HG03039 (cell line): ENCODE measurements around the gene UBE2D3.

Source experiments
- ATAC-seq: cut with Tn5 transposase; IDR thresholded peaks from one replicate; pipeline ENCODE4 v1.9.1; 2021; ENCODE audit warnings: mild to moderate bottlenecking, moderate library complexity; ENCODE audit not compliant: unreplicated experiment

Gene UBE2D3

GRCh38 chr4:102792361-102792936 lies 34.9 kb downstream of the UBE2D3 start:
- no peak for ATAC-seq

GRCh38 chr4:102791318-102791835 lies 36.0 kb downstream of the UBE2D3 start:
- ATAC-seq = no peak

GRCh38 chr4:102789317-102789717 lies 38.0 kb downstream of the UBE2D3 start:
- no peak for ATAC-seq

GRCh38 chr4:102787944-102788343 lies 39.4 kb downstream of the UBE2D3 start:
- no peak for ATAC-seq

- ATAC-seq = no peak
These were observed 40.1 kb downstream of the UBE2D3 start for GRCh38 chr4:102787096-102787881.

- ATAC-seq = no peak
These were observed 41.1 kb downstream of the UBE2D3 start for GRCh38 chr4:102786279-102786678.

- no peak for ATAC-seq
These were observed 44.3 kb downstream of the UBE2D3 start for GRCh38 chr4:102783006-102783405.

- ATAC-seq = no peak
These were observed 45.8 kb downstream of the UBE2D3 start for GRCh38 chr4:102781570-102781969.

GRCh38 chr4:102780476-102781144 lies 46.7 kb downstream of the UBE2D3 start:
- ATAC-seq = peak; percentile 46

GRCh38 chr4:102779204-102779603 lies 48.1 kb downstream of the UBE2D3 start:
- ATAC-seq = no peak

GRCh38 chr4:102778720-102779119 lies 48.6 kb downstream of the UBE2D3 start:
- ATAC-seq = no peak

GRCh38 chr4:102775805-102776204 lies 51.5 kb downstream of the UBE2D3 start:
- ATAC-seq = no peak

- no peak for ATAC-seq
These were observed 53.1 kb downstream of the UBE2D3 start for GRCh38 chr4:102774254-102774653.

- no peak for ATAC-seq
These were observed 54.5 kb downstream of the UBE2D3 start for GRCh38 chr4:102772738-102773340.

- no peak for ATAC-seq
These were observed 62.5 kb downstream of the UBE2D3 start for GRCh38 chr4:102764901-102765300.

GRCh38 chr4:102761906-102762305 lies 65.4 kb downstream of the UBE2D3 start:
- ATAC-seq = no peak

- no peak for ATAC-seq
These were observed 66.1 kb downstream of the UBE2D3 start for GRCh38 chr4:102761296-102761701.

- peak; percentile 86 for ATAC-seq
These were observed 66.6 kb downstream of the UBE2D3 start, which contains the start of gene MANBA for GRCh38 chr4:102760645-102761295. TSS of gene MANBA (minus strand) at chr4:102760968. CDS start at chr4:102760894, 74 bp downstream.

GRCh38 chr4:102759831-102760644 lies 67.3 kb downstream of the UBE2D3 start:
- peak; percentile 40 for ATAC-seq
